ENCODE measurements around the gene RPL15. TPM values are rescaled to one million over a fixed set of nuclear protein-coding genes. Genes with fewer than 3 reads are reported as not detected.

The RPL15 gene
- total and polyA plus RNA-seq, 10 of the 15 experiments (the other 5 are each of a cell fraction or from before 2014, with no cell fraction given): 2,885 to 10,761 (median 4,017) TPM

DNA sequence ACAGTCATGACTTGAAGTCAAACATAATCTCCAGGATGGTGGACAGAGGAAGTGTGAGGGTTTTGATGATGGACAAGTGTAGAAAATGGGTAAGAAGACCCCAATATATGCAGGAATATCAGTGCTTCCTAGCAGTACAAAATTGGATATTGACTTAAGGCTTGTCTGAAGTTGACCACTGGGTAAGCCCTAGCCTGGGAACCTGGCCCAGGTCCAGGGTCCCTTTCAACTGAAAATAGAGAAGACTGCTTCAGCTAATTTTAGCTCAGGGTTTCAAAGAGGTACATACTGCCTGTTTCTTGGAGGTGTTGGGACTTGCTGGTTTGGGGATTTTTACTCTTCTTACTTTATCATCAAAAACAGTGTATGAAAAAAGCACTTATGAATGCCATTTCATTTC lies 32.9 kb downstream of the RPL15 start:
- no peaks in the 10 kb centered on the region for H3K9me3 ChIP-seq (replicated peaks; ENCODE audit: control insufficient read depth, insufficient read depth, low read length)
- H4K20me1 ChIP-seq (ENCODE audit: control insufficient read depth, insufficient read depth): no peaks in the 10 kb centered on the region
- peaks cover 17% of the 10 kb centered on the region for H3K4me1 ChIP-seq (ENCODE audit: control insufficient read depth, insufficient read depth, low read length)
- no TSS peak for BruUV-seq (replicated peaks)
- FAIRE-seq (peak; percentile 78), DNase-seq (ENCODE audit: low read depth, low spot score) (peak; percentile 64), ATAC-seq (peak; percentile 16)
- intact Hi-C loops (cut with micrococcal nuclease; ENCODE audit: unreplicated experiment) (loop anchor here (2.0 to 10.0 kb wide), 4 partner anchors 119 to 295 kb away; partner anchors contain the start of gene UBE2E1), in situ Hi-C loops (cut with MboI) (loop anchor here (25.0 kb wide), 1 partner anchor 1838 kb away; the partner anchor contains the start of genes NGLY1 and OXSM)
- H3K4me2 ChIP-seq (ENCODE audit: control insufficient read depth, insufficient read depth): peak overlapping the region; percentile 58
- H3K79me2 ChIP-seq (ENCODE audit: control insufficient read depth, insufficient read depth, low read length): peaks cover 28% of the 10 kb centered on the region
- H2AFZ ChIP-seq (ENCODE audit: control insufficient read depth, low read depth, low read length): peak overlapping the region; percentile 27; the same call in 1 of the 2 replicates
- H3K27me3 ChIP-seq (replicated peaks in 1 of 2; ENCODE audit: control insufficient read depth in 2 of 2, insufficient read depth in 2 of 2, low read length in 1 of 2): no peaks in the 10 kb centered on the region
- ChIA-PET POLR2A (interaction anchor here (0.7 to 2.0 kb wide), 4 partner anchors 33 to 141 kb away, joined by 3 to 9 read pairs (median 4); partner anchors contain the start of genes NKIRAS1 and RPL15), CTCF (interaction anchor here (0.8 to 3.0 kb wide), 6 partner anchors 32 to 116 kb away, joined by 3 to 15 read pairs (median 4); partner anchors contain the start of genes NKIRAS1 and RPL15), RAD21 (ENCODE audit: unreplicated experiment) (interaction anchor here (0.8 to 2.6 kb wide), 10 partner anchors 9 to 119 kb away, joined by 3 to 18 read pairs (median 4); partner anchors contain the start of genes NKIRAS1 and RPL15), SMC1A (ENCODE audit: uncharacterized antibody, unreplicated experiment) (interaction anchor here (0.7 to 2.8 kb wide), 10 partner anchors 12 to 301 kb away, joined by 3 to 18 read pairs (median 4); partner anchors contain the start of genes NKIRAS1 and RPL15)
- H3K4me3 ChIP-seq: peak overlapping the region; percentile 59; the same call in 1 of the 2 replicates
- H3K36me3 ChIP-seq (ENCODE audit: control insufficient read depth in 2 of 2, insufficient read depth in 2 of 2, low read length in 1 of 2): no peaks in the 10 kb centered on the region
- peak overlapping the region; percentile 72 for H3K27ac ChIP-seq (ENCODE audit: control insufficient read depth, insufficient read depth)
- peak overlapping the region; percentile 0; the same call in 1 of the 2 replicates for H3K9ac ChIP-seq (ENCODE audit: control insufficient read depth, insufficient read depth, low read length)
- TF ChIP-seq ZNF274 (IDR thresholded peaks at IDR 0.05; ENCODE audit: insufficient read depth, insufficient read length) (no peak), MEF2B (IDR thresholded peaks at IDR 0.05; ENCODE audit: partially characterized antibody, poor library complexity, severe bottlenecking) (peak; percentile 59), MEF2A (IDR thresholded peaks at IDR 0.05; ENCODE audit: insufficient read depth, low read depth, low read length) (peak; percentile 64; the same call in 1 of the 2 replicates), SUZ12 (IDR thresholded peaks at IDR 0.05; ENCODE audit: unreplicated experiment) (no peak), STAT1 (conservative IDR thresholded peaks at IDR 0.05) (no peak), RUNX3 (IDR thresholded peaks at IDR 0.05; ENCODE audit: low read length) (peak; percentile 46; the same call in 1 of the 2 replicates), JUND (IDR thresholded peaks at IDR 0.05; ENCODE audit: low read depth, low read length) (no peak), SPI1 (IDR thresholded peaks at IDR 0.05; ENCODE audit: borderline replicate concordance, insufficient read depth, low read depth, low read length) (0 out of 2 replicates have a peak, but pooled peaks have one; percentile 6), CHD2 (IDR thresholded peaks at IDR 0.05; ENCODE audit: borderline replicate concordance, low read depth, low read length) (no peak), IKZF1 (conservative IDR thresholded peaks at IDR 0.05) (peak; percentile 25; the same call in 1 of the 2 replicates), NBN (IDR thresholded peaks at IDR 0.05) (0 out of 2 replicates have a peak, but pooled peaks have one; percentile 28), WRNIP1 (IDR thresholded peaks at IDR 0.05; ENCODE audit: borderline replicate concordance, low read depth, low read length) (no peak)
- TF ChIP-seq, protein P1, sequence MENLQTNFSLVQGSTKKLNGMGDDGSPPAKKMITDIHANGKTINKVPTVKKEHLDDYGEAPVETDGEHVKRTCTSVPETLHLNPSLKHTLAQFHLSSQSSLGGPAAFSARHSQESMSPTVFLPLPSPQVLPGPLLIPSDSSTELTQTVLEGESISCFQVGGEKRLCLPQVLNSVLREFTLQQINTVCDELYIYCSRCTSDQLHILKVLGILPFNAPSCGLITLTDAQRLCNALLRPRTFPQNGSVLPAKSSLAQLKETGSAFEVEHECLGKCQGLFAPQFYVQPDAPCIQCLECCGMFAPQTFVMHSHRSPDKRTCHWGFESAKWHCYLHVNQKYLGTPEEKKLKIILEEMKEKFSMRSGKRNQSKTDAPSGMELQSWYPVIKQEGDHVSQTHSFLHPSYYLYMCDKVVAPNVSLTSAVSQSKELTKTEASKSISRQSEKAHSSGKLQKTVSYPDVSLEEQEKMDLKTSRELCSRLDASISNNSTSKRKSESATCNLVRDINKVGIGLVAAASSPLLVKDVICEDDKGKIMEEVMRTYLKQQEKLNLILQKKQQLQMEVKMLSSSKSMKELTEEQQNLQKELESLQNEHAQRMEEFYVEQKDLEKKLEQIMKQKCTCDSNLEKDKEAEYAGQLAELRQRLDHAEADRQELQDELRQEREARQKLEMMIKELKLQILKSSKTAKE (IDR thresholded peaks at IDR 0.05; ENCODE audit: low read depth, poor library complexity, severe bottlenecking): peak; percentile 55
- TF ChIP-seq, protein P2, sequence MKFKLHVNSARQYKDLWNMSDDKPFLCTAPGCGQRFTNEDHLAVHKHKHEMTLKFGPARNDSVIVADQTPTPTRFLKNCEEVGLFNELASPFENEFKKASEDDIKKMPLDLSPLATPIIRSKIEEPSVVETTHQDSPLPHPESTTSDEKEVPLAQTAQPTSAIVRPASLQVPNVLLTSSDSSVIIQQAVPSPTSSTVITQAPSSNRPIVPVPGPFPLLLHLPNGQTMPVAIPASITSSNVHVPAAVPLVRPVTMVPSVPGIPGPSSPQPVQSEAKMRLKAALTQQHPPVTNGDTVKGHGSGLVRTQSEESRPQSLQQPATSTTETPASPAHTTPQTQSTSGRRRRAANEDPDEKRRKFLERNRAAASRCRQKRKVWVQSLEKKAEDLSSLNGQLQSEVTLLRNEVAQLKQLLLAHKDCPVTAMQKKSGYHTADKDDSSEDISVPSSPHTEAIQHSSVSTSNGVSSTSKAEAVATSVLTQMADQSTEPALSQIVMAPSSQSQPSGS (IDR thresholded peaks at IDR 0.05; ENCODE audit: low read length): peak; percentile 72; the same call in 1 of the 2 replicates
- TF ChIP-seq, protein P3, sequence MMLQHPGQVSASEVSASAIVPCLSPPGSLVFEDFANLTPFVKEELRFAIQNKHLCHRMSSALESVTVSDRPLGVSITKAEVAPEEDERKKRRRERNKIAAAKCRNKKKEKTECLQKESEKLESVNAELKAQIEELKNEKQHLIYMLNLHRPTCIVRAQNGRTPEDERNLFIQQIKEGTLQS (IDR thresholded peaks at IDR 0.05; ENCODE audit: borderline replicate concordance, extremely low read depth, low read depth, low read length): no peak
